NCI-H460 (cell line): Measurements from ENCODE around the gene WDCP. TPM values are rescaled to one million over a fixed set of nuclear protein-coding genes. Genes with fewer than 3 reads are reported as not detected.

ENCODE experiments used
- DNase-seq: peaks from one replicate; pipeline ENCODE4 v3.0.0-alpha.2; 2016; ENCODE audit warnings: low read depth; ENCODE audit errors: extremely low read depth
- small RNA-seq, 2 experiments: library from RNA; depleted of rRNA; stranded (forward); fragments of <200 nt; gene quantifications; one replicate each; pipeline ENCODE3, GENCODE V24; 2014
- total RNA-seq: library from RNA; depleted of rRNA; stranded (reverse); fragments of >200 nt; shearing (Covaris generic); gene quantifications from 2 replicates; pipeline ENCODE4 v1.2.3, GENCODE V29; 2014; rRNA removed

The WDCP gene
- total RNA-seq, 1 experiment from 2014 or later, result 9.8 TPM

- DNase-seq, result no peak
Observed at GRCh38 chr2:24008672-24009366, 38.4 kb downstream of the WDCP start.

GRCh38 chr2:24007693-24008092 is 39.5 kb downstream of the WDCP start:
- DNase-seq, result no peak

- no peak for DNase-seq
Observed at GRCh38 chr2:23994567-23994966, 52.6 kb downstream of the WDCP start.

- DNase-seq, result no peak
Observed at GRCh38 chr2:23993736-23994269, 53.4 kb downstream of the WDCP start.

DNA sequence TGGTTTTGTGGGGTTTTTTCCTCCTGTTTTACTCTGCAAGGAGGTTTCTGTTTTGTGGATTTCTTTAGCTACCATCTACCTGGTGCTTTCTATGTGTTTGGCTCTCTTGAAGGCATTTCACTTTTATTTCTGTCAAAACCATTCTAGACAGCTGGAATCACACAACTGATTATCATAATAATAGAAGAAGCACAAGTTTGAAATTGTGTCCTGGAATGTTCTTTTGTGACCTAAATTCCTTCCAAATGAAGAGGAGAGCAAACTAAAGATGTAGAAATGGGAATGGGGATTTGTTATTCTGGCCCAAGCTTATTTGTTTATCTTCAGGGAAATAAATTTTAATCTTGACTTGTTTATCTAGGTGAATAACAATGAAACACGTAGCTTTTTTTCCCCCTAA is 54.3 kb downstream of the WDCP start:
- DNase-seq, result no peak

DNA sequence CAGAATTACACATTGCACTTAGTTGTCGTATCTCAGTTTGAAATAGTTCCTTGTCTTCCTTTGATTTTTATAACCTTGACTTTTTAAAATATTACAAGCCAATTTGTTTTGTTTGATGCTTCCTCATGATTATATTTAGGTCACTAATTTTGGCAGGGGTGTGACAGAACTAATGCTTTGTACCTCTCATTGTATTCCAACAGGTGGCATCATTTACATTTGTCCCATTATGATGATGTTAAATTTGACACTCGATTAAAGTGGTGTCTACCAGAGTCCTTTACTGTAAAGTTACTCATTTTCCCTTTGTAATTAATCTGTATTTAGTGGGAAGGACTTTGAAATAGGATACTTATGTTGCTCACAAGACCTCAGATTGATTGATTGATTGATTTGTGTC is 58.8 kb downstream of the WDCP start:
- peak; percentile 31 for DNase-seq

Small RNA genes lying within 50 kb of the gene (small RNA-seq; reads per million reads assigned to genes)
- gene RN7SL610P (0 reads per million in 2 experiments), gene RNU6-370P (0 reads per million in 2 experiments)

Other genes with a start within 250 kb of the WDCP start
- 15.0 and 16.7 TPM in 2 replicates for gene ATAD2B, start 120.3 kb downstream of the WDCP start, total RNA-seq
- 18.6 and 21.9 TPM in 2 replicates for gene UBXN2A, start 106.9 kb downstream of the WDCP start, total RNA-seq
- gene MFSD2B, start 37.3 kb downstream of the WDCP start, total RNA-seq, result 0.17 and 0.63 TPM in 2 replicates
- gene FKBP1B, start 2.4 kb upstream of the WDCP start, total RNA-seq, result 0.38 TPM in 1 of 2 replicates, not detected in the other
- 282 and 312 TPM in 2 replicates for gene SF3B6, start 28.9 kb upstream of the WDCP start, total RNA-seq
- gene TP53I3, start 37.4 kb upstream of the WDCP start, total RNA-seq, result 20.2 and 21.4 TPM in 2 replicates
- gene PFN4, start 75.9 kb upstream of the WDCP start, total RNA-seq, result 0.77 and 1.6 TPM in 2 replicates
- gene FAM228B, start 76.1 kb upstream of the WDCP start, total RNA-seq, result 1.3 and 2.5 TPM in 2 replicates
- not detected in 2 replicates for gene FAM228A, start 127.7 kb upstream of the WDCP start, total RNA-seq